Activated T-cell treated with anti-CD3 and anti-CD28 coated beads, Interleukin-2, amount 50 U/mL, for 48 hours (primary cell): ENCODE measurements around the gene CDH23.
A peak's percentile ranks its signal among the peaks of the same experiment; 100 is the strongest.

ENCODE experiments used
- DNase-seq, 2 experiments: peaks; one replicate each; pipeline ENCODE4 v3.0.0-alpha.2; 2020

CDH23 gene

DNA sequence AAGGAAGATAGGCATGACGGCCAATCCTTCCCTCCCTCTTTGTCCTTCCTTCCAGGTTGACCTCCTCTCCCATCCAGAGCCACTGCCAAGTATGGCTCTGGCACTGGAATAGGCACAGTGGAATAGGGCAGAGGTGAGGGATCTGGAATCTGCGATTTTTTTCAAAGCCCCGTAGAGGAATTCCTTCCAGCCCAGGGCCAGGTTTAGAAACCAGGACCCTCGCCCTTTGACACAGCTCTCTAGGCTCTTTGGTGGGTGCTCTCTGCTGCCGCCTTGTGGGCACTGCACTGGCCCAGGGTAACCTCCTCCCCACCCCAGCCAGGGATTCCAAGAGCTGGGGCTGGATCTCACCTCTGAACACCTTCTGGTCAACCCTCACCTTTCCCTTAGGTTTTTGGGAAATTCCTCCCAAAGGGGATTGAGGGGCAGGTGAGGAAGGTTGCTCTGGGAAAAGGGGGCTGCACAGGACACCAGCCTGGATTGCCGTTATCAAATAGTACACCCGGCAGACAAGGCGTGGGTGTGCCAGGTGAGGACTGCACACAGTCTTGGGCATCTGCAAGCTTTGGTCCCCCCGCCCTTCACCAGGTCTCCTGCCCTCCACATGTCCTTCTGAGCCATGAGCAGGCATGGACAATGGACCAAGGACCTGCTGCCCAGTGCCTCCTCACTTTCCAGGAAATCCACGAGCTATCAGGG is 300.1 kb downstream of the CDH23 start:
- DNase-seq: peak; percentile 82 to 83

DNA sequence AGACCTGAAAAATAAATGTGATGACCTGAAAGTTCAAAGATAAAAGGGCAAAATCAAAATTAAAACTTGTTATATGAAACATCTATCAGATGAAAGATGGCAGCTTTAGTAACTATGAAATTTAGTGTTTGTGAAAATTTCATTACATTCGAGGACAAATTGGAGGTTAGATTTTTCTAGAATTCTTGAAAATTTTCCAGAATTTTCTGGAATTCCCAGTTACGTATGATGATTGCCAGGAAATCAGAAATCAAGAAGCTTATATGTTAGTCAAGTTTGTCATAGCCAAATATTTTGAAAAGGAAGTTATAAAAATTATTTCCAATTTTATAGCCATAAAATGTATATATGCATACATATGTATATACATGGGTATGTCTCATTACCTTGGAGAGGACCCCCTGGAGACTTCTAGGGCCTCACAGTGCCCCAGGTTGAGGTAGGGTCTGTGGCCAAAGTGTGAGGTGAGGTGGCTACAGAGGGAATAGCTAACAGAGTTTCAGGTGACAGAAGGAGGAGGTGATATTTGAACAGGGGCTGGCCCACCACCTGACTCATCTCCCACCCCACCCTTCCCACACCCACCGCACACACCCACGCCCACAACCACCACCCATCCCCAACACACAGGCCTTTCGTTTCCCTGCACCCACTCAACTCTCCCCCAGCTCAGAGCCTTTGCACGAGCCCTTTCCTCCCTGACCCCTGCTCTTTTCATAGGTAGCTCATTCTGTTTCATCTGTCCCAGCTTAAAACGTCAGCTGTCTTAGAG is 301.4 kb downstream of the CDH23 start:
- DNase-seq: peak; percentile 67 to 74

DNA sequence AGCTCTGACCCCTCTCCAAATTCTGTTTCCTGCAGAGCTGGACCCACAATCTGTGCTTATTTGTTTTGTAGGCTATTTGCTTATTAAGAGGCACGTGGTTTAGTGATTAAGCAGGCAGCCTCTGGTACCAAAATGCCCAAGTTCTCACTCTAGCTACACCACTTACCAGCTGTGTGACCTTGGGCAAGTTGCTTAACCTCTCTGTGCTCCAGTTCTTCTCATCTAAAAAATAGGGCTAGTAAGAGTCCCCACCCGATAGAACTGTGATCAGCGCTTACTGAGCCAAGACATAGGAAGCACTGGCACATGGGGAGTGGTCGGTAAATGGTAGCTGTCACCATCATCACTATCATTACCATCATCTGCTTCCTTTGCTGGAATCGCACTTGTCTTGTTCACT is 302.0 kb downstream of the CDH23 start:
- no peak for DNase-seq

- no peak for DNase-seq
Measured at GRCh38 chr10:71700731-71701368, 304.1 kb downstream of the CDH23 start.

GRCh38 chr10:71701496-71702132 is 304.9 kb downstream of the CDH23 start:
- no peak for DNase-seq

DNA sequence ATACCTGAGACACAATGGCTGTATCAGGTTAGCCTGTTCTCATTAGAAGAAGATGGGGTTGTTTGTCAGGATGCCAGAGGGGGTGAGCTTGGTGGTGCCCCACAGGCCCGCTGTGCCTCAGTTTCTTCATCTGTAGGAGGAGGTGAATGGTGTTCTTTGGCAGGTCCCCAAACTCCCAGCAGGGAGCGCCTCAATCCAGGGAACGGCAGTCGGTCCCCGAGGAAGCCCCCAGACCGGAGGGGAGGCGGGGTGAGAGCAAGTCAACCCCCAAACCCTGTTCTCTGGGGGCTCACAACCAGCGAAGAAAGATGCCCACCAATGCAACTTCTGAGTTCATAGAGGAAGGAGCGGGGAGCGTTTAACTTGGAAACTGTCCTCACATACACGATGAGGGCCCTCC is 306.9 kb downstream of the CDH23 start:
- DNase-seq: no peak

DNA sequence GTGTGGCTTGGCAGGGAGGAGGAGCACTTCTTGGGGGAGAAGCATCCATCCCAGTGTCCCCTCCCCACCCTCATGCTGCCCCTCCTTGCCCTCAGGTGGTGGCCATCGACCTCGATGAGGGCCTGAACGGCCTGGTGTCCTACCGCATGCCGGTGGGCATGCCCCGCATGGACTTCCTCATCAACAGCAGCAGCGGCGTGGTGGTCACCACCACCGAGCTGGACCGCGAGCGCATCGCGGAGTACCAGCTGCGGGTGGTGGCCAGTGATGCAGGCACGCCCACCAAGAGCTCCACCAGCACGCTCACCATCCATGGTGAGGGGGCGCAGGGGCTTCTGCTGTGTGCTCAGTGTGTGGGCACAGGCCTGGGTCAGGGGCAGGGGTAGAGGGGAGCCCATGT is 308.1 kb downstream of the CDH23 start:
- DNase-seq: no peak

DNA sequence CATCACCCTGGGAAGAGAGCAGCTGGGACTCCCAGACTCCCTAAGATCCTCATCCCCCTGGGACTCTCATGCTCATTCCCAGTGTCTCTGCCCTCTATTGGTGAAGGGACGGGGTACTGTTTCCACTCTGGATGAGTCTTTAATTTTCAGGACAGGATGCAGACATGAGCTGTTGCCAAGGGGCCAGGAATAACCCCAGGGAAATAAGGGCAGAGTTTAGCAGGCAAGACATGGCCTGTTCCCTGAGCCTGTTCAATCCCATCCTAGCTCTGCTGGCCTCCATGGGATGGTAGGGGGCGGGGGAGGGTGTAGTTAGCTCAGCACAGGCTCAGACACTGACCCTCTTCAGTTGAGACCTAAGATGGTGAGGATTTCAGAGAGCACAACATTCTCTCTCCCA is 308.9 kb downstream of the CDH23 start:
- DNase-seq: no peak

- no peak for DNase-seq
Measured at GRCh38 chr10:71706216-71707121, 309.7 kb downstream of the CDH23 start.

- no peak for DNase-seq
Measured at GRCh38 chr10:71707240-71707789, 310.6 kb downstream of the CDH23 start.

GRCh38 chr10:71708301-71708703 is 311.6 kb downstream of the CDH23 start:
- peak; percentile 84 to 86 for DNase-seq

DNA sequence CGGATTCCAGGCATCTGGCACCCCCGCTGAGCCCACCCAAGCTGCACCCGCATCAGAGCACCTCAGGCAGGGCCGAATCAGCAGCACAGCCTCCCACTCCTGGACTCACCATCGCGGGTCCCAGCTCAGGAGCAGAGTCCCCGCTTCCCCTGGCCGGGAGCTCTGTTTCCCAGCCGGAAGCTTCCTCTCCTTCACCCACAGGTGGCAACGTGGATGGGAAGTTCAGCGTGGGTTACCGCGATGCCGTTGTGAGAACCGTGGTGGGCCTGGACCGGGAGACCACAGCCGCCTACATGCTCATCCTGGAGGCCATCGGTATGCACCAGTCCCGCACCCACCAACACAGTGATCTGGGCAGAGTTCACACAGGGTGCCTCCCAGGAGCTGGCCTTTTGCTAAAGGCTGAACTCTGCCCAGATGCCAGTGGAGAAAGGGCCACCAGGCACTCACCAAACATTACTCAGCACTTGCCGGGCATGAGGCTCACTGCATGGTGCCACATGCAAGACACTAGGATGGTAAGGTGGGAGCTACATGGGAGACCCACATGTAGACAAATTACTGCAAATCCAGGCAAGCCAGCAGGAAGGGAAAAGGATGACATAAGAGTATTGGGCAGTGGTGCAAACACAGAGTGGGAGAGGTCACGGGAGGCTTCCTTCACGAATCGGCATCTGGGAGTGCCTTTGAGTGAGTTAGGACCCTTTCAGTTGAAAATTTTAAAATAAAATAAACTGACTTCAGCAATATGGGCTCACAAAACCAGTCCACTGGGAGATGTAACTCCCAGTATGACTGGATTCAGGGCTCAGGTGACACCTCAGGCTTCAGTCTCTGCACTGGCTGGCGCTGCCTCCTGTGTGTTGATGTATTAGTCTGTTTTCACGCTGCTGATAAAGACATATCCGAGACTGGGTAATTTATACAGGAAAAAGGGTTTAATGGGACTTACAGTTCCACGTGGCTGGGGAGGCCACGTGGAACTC is 312.5 kb downstream of the CDH23 start:
- DNase-seq: no peak

- no peak for DNase-seq
Measured at GRCh38 chr10:71710519-71710918, 313.8 kb downstream of the CDH23 start.

DNA sequence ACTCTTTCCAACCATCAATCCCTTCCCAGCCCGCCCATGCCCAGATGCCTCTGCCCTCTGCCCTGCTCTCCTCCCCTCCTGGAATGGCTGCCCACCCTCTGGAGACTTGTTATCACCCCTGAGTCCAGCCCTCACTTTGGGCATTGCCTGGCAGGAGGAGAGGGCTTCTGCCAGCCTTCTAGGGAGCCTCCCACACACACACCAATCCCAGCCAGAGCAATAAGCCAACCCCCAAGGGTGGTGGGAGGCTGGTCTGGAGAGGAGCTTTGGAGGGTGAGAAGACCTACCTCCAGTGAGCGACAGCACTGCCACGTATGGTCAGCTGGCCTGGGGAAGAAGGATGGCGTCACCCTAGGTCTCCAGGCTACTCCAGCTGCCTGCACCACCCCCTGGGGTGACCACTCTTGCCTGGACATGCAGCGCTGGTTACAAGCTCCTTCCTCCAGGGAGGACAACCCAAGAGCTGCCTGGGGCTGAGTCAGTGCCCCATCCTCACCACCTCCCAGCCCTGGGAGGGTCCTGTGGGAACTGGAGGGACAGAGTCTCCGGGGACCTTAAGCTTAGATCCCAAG is 314.4 kb downstream of the CDH23 start:
- DNase-seq: no peak

- no peak for DNase-seq
Measured at GRCh38 chr10:71712170-71712569, 315.4 kb downstream of the CDH23 start.

DNA sequence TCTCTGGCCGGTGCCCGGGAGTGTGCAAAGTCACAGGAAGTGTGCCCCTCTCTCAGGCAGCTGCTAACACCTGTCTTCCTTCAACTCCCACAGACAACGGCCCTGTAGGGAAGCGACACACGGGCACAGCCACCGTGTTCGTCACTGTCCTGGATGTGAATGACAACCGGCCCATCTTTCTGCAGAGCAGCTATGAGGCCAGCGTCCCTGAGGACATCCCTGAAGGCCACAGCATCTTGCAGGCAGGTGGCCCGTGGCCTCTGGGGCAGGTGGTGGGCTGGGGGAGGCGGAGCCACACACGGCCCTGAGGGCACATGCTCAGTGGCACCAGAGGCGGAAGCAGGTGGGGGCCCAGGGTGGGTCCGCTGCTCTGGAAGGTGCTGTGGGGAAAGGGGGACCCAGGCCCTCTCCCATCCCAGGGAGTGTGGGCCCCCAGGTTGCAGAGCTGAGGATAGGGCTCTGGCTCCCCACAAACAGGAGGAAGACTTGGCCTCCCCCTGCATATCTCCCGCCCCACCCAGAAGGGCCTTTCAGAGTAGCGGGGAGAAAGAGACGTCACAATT is 315.9 kb downstream of the CDH23 start:
- DNase-seq: peak in 1 of 2 experiments; percentile 50

DNA sequence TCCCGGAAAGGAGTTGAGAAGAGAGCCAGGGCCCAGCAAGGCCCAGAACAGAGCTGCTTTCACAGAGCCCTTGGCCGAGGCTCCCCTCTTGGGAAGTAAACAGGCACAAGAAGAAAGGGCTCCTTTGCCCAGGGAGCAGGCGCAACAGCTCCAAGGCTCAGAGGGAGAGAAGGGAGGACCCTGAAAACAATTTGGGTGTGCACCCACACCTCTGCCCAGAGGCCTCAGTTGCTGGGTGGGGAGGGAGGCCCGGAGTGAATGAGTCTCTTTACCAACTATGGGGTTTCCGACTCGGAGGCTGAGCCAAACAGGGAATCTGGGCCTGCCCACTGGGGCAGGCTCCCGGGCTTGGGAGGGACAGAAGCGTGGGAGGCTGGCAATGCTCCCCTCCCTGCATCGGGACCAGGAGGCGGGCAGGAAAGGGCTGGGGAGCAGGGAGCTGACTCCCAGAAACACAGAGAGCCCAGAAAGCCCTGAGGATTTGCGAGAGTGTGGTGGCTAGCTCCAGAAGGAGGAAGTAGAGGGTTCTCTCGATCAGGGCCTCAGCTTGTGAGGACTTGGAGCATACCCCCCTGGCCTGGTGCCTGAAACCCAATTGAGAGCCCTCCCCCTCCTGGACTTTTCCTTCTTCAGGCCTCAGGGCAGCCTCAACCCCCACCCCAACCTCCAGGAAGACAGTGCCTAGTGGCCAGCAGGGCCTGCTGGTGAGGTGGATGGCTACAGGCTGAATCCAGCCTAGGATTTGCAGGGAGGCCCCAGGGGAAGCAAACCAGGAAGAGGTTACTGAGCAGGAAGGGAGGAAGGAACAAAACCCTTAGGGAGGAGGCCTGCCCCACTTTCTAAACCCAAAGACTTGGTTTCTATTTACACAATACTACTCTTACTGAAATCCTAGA is 316.7 kb downstream of the CDH23 start:
- peak; percentile 71 for DNase-seq

- DNase-seq: no peak
Measured at GRCh38 chr10:71714031-71714410, 317.3 kb downstream of the CDH23 start.

- DNase-seq: no peak
Measured at GRCh38 chr10:71714592-71714991, 317.9 kb downstream of the CDH23 start.
